Right ventricle myocardium superior (tissue), 1 donor: Measurements from ENCODE around the gene PIEZO2. TPM values are rescaled to one million over a fixed set of nuclear protein-coding genes. Genes with fewer than 3 reads are reported as not detected.

ENCODE experiments used
- ATAC-seq: fragments of 200-7000 bp; cut with Tn5 transposase; one replicate; pipeline ENCODE4 v1.9.1; 2020; ENCODE audit warnings: mild to moderate bottlenecking; ENCODE audit not compliant: poor library complexity
- DNase-seq: peaks from one replicate; pipeline ENCODE4 v3.0.0-alpha.2; 2020
- intact Hi-C: fragments of 100-400 bp; cut with DNase I; formaldehyde crosslinking; loops from one replicate; pipeline ENCODE4 v1.11.2; 2022
- total RNA-seq: library from RNA; stranded (reverse); fragmentation: NEBNext Ultra II Directional; extraction: Animal tissue kit (Norgen Biotek cat#: 25700); gene quantifications from one replicate; pipeline ENCODE4 v1.2.1, GENCODE V29; 2021
- donor health status: DM: no; HTN: yes; CAD: no; lungs with severe emphysema.

The PIEZO2 gene
- total RNA-seq, 1 donor from 2014 or later: 0.32 TPM

DNA sequence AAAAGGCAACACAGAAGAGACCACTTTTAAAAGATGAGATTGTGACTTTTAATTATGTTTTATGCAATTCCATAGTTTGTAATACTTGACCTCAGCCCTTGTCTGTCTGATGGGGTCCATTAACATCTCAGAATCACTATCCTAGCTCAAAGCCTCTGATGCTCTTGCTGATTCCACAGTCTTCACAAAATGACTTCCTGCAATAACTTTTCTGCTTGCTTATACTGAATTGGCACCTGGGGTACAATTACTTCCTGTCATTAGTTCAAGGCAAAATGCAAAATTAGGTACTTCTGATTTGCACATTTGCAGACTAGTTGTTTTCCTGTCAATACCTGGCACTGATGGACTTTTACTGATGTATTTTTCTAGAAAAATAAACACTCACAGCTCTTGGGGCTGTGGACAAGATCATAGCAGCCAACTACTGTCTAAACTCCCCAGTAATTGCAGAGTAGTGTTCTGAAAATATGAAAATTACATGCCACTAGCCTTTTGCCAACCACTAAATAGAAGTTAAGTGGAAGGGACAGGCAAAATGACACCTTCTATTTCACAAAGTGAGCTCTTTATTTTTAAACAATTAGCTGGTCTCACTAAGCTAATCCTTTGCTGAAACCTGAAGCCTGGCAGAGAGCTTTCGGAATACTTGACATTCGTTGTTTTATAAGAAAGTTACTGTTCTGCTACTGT is 129.1 kb downstream of the PIEZO2 start:
- DNase-seq (no peak), ATAC-seq (no peak)
- intact Hi-C loops: no loop called here

DNA sequence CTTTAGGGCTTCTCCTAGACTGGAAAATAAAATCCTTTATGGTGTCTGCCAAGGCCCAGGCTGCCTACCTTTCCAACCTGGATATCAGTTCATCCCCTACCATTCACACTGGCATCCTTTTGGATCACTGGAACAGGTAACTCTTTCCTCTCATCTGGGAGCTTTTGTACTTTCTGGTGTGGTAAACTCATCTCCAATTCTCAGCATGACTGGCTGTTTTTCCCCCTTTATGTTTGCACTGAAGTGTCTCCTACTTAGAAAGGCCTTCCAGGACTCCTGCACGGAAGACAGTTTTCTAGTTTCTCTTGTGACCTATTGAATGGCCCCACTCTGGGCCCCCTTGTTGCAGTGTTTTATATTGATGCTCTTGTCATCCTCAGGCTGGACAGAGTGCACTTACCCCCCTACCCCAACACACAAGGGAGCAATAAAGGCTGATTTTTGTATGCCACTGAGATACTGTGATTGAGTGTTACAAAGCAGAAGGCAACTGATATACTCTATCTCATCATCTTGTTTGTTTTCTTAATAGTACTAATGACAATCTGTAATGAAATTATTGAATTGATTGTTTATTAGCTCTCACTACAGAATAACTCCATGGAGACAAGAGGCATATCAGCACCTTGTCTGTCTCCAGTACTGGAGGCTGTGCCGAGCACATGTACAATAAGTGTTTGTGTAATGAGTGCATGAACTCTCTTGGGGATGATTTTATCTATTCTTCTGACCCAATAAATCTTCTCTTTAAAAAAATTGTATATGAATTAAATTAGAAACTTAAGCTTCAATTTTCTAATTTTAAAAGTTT is 129.9 kb downstream of the PIEZO2 start:
- intact Hi-C loops: no loop called here
- DNase-seq (no peak), ATAC-seq (no peak)

DNA sequence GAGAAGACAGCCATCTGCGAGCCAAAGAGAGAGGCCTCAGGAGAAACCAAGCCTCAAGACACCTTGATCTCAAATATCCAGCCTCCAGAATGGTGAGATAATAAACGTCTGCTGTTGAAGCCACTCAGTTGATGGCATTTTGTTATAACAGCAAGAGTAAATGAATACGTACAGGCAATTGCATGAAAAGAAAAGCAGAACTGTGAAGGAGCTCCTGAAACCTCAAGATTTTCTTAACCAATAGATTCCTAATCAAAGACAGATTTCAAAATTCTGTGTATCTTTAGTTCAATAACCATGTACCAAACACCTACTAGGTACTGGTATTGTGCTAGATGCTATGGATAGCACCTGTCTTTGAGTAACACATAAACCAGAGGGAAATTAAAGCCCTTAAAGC is 139.5 kb downstream of the PIEZO2 start:
- intact Hi-C loops: no loop called here
- no peak for DNase-seq
- no peak for ATAC-seq

DNA sequence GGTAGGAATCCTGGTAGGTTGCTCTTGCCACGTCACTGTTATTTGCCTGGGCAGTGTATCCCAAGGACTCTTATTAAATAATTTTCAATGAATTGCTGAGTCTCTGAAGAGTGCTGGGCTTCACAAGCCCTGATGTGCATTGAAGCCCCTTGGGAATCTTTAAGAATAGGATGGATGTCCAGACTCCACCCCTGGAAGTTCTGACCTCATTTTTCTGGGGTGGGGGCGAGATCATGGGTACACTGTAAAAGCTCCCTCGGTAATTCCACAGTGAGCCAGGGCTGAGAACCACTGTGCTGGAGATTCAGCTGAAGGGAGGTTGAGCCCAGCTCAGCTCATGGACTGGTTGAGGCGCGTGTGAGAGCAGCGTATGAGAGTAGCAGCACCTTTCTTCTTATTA is 140.2 kb downstream of the PIEZO2 start:
- no peak for ATAC-seq
- DNase-seq: no peak
- intact Hi-C loops: no loop called here

DNA sequence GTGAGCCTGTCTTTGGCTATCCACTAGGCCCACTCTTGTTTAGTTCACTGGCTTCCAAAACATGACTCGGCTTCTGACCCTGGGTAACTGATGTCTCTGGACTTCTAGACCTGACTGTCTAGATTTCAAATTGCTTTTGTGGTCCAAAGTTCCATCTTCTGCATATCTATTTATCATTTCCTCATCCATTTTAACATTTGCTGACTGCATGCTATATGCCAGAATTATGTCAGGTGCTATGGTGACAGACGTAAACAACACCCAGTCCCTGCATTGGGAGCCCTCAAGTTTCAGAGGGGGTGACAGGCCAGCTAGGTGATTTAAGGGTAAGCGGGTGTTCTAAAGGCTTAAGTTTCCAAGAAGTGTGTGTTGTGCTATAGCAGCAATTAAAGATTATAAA is 140.9 kb downstream of the PIEZO2 start:
- DNase-seq (no peak), ATAC-seq (no peak)
- intact Hi-C loops: no loop called here

DNA sequence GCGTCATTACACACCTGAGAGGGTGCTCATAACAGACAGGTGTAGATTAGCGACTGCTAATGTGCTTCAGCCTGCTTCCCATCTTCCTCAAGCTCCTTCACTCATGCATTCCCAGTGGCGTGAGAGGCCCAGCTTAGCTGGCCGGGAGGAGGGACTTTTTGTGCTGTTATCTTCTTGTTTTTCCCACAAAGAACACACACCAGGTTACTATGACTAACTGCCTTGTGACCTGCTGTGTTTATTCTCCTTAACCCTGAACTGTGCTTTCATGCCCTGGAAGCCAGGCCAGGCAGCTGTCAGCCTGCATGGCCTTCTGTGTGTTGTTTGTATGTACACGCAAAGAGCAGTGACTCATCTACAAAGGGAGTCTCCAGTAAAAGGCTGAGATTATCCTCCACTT is 143.8 kb downstream of the PIEZO2 start:
- no peak for ATAC-seq
- DNase-seq: no peak

DNA sequence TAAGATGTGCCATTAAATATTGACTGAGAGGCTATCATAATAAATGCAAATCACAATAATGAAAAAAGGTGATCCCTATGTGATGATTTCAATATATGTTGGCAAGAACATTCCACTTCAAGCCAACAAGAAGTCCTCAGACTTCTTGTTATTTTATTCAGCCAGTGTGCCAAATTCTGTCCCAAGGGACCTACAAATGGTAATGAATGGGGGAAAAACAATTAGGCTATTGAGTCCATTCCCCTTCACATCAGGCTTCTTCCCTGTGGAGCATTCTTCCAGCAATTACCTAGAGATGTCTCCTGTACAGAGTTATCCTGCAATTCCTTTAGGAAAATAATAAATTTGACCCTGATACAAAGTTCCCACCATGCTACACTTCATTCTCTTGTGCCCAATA is 144.4 kb downstream of the PIEZO2 start:
- DNase-seq (no peak), ATAC-seq (no peak)
- intact Hi-C loops: no loop called here

More for the DNA sequence above, 143.8 kb downstream of the PIEZO2 start:
- intact Hi-C loops: no loop called here

DNA sequence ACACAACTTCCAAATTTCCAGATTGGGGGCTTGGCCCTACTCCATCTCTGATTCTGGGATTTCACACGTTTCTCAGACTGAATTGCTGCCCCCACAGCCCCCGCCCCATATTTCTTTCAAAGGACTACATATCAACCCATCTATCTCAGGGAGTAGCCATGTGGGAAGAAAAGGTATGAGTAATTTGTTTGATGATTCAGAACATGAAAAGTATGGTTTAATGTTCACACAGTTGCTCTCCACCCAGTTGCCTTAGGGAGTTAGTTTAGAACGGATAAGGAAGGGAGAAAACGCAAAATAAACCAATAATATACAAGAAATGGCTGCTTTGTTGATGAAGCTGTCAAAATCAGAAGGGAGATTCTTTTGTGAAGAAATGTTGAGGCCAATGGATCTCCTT is 145.1 kb downstream of the PIEZO2 start:
- intact Hi-C loops: no loop called here
- DNase-seq (no peak), ATAC-seq (no peak)

DNA sequence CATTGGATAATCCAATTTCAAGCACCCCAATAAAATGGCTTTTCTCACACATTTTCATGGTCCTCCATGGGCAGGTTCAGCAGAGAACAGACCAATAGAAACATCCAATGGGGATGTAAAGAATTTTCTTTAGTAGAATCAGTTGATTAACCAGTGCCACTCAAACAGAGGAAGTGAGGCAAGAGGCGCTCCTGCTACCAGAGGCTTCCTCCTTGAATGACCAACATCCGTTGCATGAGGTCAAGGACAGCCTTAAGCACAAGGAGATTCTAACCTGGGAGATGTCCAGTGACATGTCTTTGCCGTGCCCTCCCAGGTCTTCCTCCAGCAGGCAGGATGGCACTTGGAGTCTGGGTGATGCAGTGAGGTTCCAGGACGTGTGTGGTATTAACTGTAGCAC is 146.6 kb downstream of the PIEZO2 start:
- ATAC-seq (no peak), DNase-seq (no peak)
- intact Hi-C loops: no loop called here

DNA sequence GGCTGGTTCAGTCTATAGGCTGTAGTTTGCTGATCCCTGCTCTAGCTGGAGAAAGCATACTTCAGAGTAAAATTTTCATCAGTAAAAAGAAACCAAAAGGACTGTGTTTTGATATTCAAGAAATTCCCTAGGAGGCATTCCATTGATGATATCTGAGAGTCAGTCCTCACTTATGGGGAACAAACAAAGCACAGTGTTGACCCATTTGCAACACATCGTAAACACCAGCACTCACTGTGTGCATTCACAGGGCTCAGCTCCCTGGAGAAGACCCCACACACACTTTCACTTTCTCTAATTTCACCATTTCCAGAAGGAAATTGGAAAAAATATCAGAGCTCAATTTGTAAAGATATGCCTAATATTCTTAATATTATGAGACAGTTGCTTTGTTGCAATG is 147.1 kb downstream of the PIEZO2 start:
- ATAC-seq: no peak
- intact Hi-C loops: no loop called here
- no peak for DNase-seq

DNA sequence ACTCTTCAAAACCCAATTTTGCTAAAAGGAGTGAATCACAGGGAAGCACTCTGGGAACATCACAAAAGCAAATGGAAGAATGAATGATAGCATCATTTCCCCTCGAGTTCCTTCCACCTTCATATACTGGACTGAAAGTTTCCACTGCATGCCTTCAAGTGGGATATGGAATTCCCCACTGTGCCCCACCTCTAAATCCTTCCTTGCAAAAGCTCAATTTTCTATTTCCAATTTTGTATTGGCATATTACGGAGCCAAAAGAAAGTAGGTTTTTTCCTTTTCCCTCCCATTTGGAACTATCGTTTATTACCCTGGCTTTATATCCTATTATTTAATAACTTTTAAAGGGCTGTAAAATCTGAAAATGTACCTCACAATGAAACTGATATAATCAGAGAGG is 149.3 kb downstream of the PIEZO2 start:
- no peak for DNase-seq
- intact Hi-C loops: no loop called here
- no peak for ATAC-seq

DNA sequence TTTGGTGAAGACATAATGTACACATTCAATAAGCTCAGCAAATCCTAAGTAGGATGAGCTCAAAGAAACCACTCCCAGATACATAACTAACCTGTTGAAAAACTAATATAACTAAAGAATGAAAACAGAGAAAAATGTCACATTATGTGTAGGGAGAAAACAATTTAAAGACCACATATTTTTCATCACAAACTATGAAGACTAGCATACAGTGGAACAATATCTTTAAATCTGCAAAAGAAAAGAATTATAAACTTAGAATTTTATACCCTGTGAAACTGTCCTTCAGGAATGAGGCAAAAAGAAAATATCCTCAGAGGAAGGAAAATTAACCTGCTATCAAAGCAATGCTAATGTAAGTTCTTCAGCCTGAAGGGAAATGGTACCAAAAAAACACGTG is 151.5 kb downstream of the PIEZO2 start:
- intact Hi-C loops: no loop called here
- no peak for DNase-seq
- no peak for ATAC-seq

DNA sequence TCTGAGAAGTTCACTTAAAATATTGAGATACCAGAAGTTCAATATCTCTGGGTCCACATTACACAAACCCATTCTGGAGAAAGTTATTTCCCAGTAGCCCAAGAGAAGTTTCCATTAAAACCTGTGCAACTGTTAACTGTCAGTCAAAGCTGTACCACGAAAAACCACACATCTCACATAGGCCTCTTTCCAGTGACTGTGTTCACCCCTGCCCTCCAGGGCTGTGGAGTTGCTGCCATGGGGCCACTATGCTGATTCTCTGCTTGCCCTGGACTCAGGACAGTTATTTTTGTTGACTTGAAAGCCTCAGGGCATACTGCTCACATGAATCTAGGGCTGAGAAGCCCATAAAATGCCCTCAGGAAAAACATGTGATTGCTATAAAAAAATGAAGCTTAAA is 153.8 kb downstream of the PIEZO2 start:
- DNase-seq (no peak), ATAC-seq (no peak)
- intact Hi-C loops: no loop called here

DNA sequence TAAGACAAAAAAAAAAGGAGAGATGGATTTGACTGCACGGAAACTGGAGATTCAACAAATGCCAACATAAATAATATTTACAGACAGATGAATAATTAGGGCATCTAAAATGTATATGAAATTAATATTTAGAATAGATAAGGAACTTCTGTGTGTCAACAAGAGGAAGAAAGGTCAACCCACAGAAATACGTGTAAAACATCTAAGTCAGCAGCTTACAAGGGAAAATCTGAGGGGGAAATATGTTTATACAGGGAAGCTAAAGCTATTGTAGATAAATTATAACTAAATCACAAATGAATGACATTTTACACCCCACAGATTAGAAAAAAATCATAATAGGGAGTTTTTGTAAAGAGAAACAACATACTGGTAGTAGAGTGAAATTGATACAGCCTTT is 159.9 kb downstream of the PIEZO2 start:
- ATAC-seq: no peak
- intact Hi-C loops: no loop called here
- DNase-seq: no peak

DNA sequence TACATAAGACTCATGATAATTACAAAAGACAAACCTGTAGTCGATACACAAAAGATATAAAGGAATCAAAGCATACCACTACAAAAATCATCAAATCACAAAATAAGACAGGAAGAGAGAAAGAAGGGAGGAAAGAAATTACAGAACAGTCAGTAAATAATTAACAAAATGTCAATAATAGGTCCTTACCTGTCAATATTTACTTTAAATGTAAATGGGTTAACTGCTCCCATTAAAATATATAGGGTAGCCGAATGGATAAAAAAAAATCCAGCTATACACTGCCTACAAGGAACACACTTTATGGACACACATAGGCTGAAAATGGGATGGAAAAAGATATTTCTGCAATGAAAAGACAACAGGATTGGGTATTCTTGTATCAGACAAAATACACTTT is 163.7 kb downstream of the PIEZO2 start:
- intact Hi-C loops: no loop called here
- ATAC-seq: no peak
- DNase-seq: no peak

DNA sequence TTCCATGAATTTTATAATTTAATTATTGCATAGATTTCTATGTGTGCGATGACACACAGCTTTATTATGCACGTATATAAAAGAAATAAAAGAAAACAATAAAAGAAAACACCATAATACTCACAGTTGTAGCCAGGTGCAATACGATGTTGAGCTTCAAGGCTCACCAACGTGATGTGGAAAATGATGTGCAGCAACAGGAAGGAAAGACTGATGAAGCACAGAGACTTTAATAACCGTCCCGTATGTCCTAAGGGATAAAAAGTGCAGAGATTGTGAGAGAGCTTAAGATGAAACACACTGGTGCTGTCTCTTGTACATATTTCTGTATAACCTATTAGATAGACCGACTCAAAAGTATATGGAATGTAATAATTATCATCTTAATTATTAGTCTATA is 170.0 kb downstream of the PIEZO2 start:
- ATAC-seq (no peak), DNase-seq (no peak)
- intact Hi-C loops: no loop called here

DNA sequence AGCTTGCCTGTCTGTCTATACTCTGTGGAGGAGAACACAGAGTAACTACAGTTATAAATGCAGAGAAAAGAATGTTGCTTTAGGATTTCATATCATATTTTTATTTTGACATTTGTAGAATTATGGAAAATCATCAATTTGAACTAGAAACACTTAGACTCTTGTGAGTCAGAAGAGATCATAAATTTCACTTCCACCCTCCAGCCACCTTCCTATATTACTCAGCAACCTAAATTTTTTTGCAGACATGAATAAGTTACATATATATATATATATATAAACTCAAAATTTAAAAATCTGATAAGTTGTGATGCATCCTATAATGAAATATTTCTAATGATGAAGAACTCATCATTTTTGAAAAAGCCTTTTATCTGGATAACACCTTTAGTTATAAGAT is 172.3 kb downstream of the PIEZO2 start:
- no peak for DNase-seq
- ATAC-seq: no peak
- intact Hi-C loops: no loop called here

DNA sequence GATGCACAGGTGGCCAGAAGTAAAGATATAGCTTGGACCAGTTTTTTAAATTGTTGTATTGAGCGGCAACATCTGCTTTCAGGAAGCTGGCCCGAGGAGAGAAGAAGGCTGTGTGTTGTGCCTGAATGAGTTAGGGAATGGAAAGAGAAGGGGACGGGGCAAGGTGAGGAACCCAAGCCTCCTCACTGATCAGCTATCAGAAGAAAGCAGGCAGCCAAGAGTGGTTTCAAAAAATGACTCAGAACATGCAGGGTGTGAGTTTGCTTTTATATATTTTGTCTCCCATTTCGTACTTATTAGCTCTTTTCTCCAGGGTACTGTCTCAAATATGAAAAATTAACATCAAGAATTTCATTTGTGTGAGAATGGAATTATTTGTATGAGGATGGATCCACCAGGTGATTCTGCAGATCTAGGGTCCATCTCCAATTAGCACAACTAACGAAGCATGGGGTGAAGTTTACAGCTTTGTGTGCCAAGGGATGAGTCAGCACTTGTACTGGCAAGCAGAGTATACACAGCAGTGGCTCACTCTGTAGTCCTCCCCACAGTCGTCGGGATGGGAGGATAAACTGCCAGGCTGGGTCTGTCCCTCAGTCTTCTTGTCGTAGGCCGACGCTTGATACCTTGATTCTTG is 175.7 kb downstream of the PIEZO2 start:
- DNase-seq (no peak), ATAC-seq (no peak)
- intact Hi-C loops: no loop called here

DNA sequence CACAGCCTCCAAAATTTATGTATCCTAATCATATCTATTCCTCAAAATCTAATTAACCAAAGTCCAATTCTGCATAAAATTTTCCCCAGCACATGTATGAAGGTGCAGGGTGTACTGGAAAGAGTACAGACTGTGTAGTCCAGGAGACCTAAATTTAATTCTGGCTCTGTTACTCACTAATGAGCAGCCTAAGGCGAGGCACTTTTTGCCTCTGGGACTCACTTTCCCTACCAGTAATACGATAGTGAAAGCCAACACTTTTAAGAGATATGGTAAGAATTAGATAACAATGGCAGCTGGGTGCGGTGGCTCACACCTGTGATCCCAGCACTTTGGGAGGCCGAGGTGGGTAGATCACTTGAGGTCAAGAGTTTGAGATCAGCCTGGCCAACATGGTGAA is 177.7 kb downstream of the PIEZO2 start:
- ATAC-seq (no peak), DNase-seq (no peak)
- intact Hi-C loops: no loop called here

DNA sequence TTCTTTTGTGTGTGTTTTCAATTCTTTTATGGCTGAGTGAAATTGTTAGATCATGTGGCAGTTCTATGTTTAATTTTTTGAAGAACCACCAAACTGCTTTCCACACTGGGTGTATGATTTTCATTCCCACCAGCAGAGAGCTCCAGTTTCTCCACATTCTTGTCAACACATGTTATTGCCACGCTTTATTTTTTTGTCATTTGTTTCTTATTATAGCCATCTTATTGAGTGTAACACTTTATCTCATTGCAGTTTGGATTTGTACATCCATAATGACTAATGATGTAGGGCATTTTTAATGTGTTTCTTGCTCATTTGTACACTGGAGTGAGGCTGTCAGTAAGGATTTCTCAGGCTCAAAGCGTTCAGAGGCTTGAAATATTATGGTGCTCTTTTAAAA is 184.2 kb downstream of the PIEZO2 start:
- ATAC-seq (no peak), DNase-seq (no peak)

More for the DNA sequence above, 184.2 kb downstream of the PIEZO2 start:
- intact Hi-C loops: no loop called here
